SK-N-SH (cell line): ENCODE results near the gene GIT2. TPM values are rescaled to one million over a fixed set of nuclear protein-coding genes. Genes with fewer than 3 reads are reported as not detected.

Source experiments
- CHD2 ChIP-seq: fragments of 150-350 bp; IDR thresholded peaks from 2 replicates; pipeline ENCODE4 v1.6.1; 2018; ENCODE audit warnings: low read length; ENCODE audit not compliant: partially characterized antibody
- ELF1 ChIP-seq: IDR thresholded peaks from 2 replicates; pipeline ENCODE4 v1.4.0; 2012
- EP300 ChIP-seq, 2 experiments: IDR thresholded peaks; 2 replicates each; pipeline versions ENCODE4 v1.4.0 to v1.6.1; 2012; ENCODE audit warnings: borderline replicate concordance in 1 of 2, low read depth in 1 of 2, low read length in 1 of 2
- FOXM1 ChIP-seq: IDR thresholded peaks from 2 replicates; pipeline ENCODE4 v1.4.0; 2012; ENCODE audit warnings: low read depth, mild to moderate bottlenecking
- GATA2 ChIP-seq: sonication (generic); formaldehyde crosslinking; IDR thresholded peaks from 2 replicates; pipeline ENCODE4 v1.5.0; 2020; ENCODE audit warnings: mild to moderate bottlenecking, missing genetic modification reagents
- JUND ChIP-seq: IDR thresholded peaks from 2 replicates; pipeline ENCODE4 v1.4.0; 2012
- RCOR1 ChIP-seq: fragments of 150-350 bp; IDR thresholded peaks from 2 replicates; pipeline ENCODE4 v1.6.1; 2017; ENCODE audit warnings: antibody characterized with exemption, low read length
- REST ChIP-seq: IDR thresholded peaks from 2 replicates; pipeline ENCODE4 v1.6.1; 2012; ENCODE audit warnings: mild to moderate bottlenecking, low read depth, low read length, moderate library complexity
- RXRA ChIP-seq: IDR thresholded peaks from 2 replicates; pipeline ENCODE4 v1.4.0; 2012; ENCODE audit warnings: low read depth, mild to moderate bottlenecking, borderline replicate concordance
- SIN3A ChIP-seq: IDR thresholded peaks from 2 replicates; pipeline ENCODE4 v1.6.1; 2012; ENCODE audit warnings: low read depth, mild to moderate bottlenecking, low read length, moderate library complexity, borderline replicate concordance
- SMC3 ChIP-seq: IDR thresholded peaks from 2 replicates; pipeline ENCODE4 v1.6.1; 2012; ENCODE audit warnings: low read depth, low read length, improper control_type of control experiment
- polyA plus RNA-seq, 3 experiments: library from polyadenylated mRNA; depleted of rRNA; stranded (reverse); fragments of >200 nt; gene quantifications; 2 replicates each; pipeline ENCODE4 v1.2.3, GENCODE V29; 2012
- TF ChIP-seq, protein P1 (sequence below): fragments of 200-600 bp; sonication (generic); IDR thresholded peaks from 2 replicates; pipeline ENCODE4 v1.6.1; 2017; ENCODE audit warnings: antibody characterized with exemption, mild to moderate bottlenecking, moderate library complexity
- TF ChIP-seq, protein P2 (sequence below): fragments of 150-350 bp; IDR thresholded peaks from 2 replicates; pipeline ENCODE4 v1.6.1; 2016; ENCODE audit warnings: mild to moderate bottlenecking, low read depth, low read length
- TF ChIP-seq, protein P3 (sequence below): IDR thresholded peaks from 2 replicates; pipeline ENCODE4; 2012

GIT2 gene
- polyA plus RNA-seq, 1 of the 3 experiments (the other 2 are of a cell fraction) = 21.2 TPM

GRCh38 chr12:109951136-109951535 is 45.0 kb downstream of the GIT2 start (continued):
- TF ChIP-seq REST = no peak
- TF ChIP-seq, protein P1, sequence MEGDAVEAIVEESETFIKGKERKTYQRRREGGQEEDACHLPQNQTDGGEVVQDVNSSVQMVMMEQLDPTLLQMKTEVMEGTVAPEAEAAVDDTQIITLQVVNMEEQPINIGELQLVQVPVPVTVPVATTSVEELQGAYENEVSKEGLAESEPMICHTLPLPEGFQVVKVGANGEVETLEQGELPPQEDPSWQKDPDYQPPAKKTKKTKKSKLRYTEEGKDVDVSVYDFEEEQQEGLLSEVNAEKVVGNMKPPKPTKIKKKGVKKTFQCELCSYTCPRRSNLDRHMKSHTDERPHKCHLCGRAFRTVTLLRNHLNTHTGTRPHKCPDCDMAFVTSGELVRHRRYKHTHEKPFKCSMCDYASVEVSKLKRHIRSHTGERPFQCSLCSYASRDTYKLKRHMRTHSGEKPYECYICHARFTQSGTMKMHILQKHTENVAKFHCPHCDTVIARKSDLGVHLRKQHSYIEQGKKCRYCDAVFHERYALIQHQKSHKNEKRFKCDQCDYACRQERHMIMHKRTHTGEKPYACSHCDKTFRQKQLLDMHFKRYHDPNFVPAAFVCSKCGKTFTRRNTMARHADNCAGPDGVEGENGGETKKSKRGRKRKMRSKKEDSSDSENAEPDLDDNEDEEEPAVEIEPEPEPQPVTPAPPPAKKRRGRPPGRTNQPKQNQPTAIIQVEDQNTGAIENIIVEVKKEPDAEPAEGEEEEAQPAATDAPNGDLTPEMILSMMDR = no peak
- TF ChIP-seq, protein P2, sequence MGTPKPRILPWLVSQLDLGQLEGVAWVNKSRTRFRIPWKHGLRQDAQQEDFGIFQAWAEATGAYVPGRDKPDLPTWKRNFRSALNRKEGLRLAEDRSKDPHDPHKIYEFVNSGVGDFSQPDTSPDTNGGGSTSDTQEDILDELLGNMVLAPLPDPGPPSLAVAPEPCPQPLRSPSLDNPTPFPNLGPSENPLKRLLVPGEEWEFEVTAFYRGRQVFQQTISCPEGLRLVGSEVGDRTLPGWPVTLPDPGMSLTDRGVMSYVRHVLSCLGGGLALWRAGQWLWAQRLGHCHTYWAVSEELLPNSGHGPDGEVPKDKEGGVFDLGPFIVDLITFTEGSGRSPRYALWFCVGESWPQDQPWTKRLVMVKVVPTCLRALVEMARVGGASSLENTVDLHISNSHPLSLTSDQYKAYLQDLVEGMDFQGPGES = no peak
- no peak for TF ChIP-seq ELF1
- TF ChIP-seq EP300 (IDR thresholded peaks at IDR 0.05; ENCODE audit: borderline replicate concordance in 1 of 2, low read depth in 1 of 2, low read length in 1 of 2) = peak in 1 of 2 experiments; percentile 88; a peak in 2 of 4 replicates
- no peak for TF ChIP-seq SIN3A
- TF ChIP-seq CHD2 = no peak
- peak; percentile 64; the same call in 1 of the 2 replicates for TF ChIP-seq FOXM1
- TF ChIP-seq, protein P3, sequence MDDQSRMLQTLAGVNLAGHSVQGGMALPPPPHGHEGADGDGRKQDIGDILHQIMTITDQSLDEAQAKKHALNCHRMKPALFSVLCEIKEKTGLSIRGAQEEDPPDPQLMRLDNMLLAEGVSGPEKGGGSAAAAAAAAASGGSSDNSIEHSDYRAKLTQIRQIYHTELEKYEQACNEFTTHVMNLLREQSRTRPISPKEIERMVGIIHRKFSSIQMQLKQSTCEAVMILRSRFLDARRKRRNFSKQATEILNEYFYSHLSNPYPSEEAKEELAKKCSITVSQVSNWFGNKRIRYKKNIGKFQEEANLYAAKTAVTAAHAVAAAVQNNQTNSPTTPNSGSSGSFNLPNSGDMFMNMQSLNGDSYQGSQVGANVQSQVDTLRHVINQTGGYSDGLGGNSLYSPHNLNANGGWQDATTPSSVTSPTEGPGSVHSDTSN = peak; percentile 81
- TF ChIP-seq RCOR1 = no peak
- TF ChIP-seq JUND = peak; percentile 94
- TF ChIP-seq RXRA = peak; percentile 85
- no peak for TF ChIP-seq SMC3
- TF ChIP-seq GATA2 (CRISPR knock-in tag) = no peak
- TF ChIP-seq, all 33 proteins: peak for 12
